HCT116 (cell line): Measurements from ENCODE around the gene SYCP2. TPM values are rescaled to one million over a fixed set of nuclear protein-coding genes. Genes with fewer than 3 reads are reported as not detected.

Source experiments
- ATAC-seq: fragments of 200-7000 bp; cut with Tn5 transposase; 2 replicates; pipeline ENCODE4 v1.9.1; 2020; ENCODE audit warnings: mild to moderate bottlenecking, moderate library complexity
- BruUV-seq: library from RNA; stranded (reverse); fragments of 400-500 nt; replicated peaks from 2 replicates; lab custom pipeline; 2021; lab: Mats Ljungman, UMichigan
- CTCF ChIA-PET: fragments of 300-600 bp; sonication (Branson Sonifier 250); formaldehyde crosslinking; loops from one replicate; lab custom pipeline; 2021; ENCODE audit warnings: antibody characterized with exemption; lab: Charles Lee
- POLR2A ChIA-PET: fragments of 300-600, 350-600 bp; sonication (Branson Sonifier 250); formaldehyde crosslinking; loops from one replicate; lab custom pipeline; 2021; ENCODE audit warnings: antibody characterized with exemption; lab: Charles Lee
- RAD21 ChIA-PET, 2 experiments: fragments of 300-600 bp; sonication (Branson Sonifier 250); formaldehyde crosslinking; loops; one replicate each; lab custom pipeline; 2023; ENCODE audit warnings: low total read pairs in 2 of 2; ENCODE audit not compliant: uncharacterized antibody in 2 of 2, unreplicated experiment in 2 of 2, low non-redundant PET in 1 of 2; lab: Charles Lee
- DNase-seq: peaks from one replicate; pipeline ENCODE4 v3.0.0-alpha.2; 2010; ENCODE audit warnings: low read depth, low spot score
- H2AFZ ChIP-seq: fragments of 200-600 bp; shearing (Covaris generic), sonication (generic); 2 replicates; pipeline ENCODE4 v1.6.1; 2017; ENCODE audit warnings: low read depth, mixed run types, mixed read lengths, antibody characterized with exemption, low read length; ENCODE audit not compliant: poor library complexity, severe bottlenecking
- H3K27ac ChIP-seq: 2 replicates; pipeline ENCODE4 v1.5.1; 2012; ENCODE audit warnings: low read depth, low read length
- H3K27me3 ChIP-seq: fragments of 200-600 bp; sonication (generic); 2 replicates; pipeline ENCODE4 v1.6.1; 2016; ENCODE audit warnings: mixed run types, low read length, mixed read lengths; ENCODE audit not compliant: insufficient read depth
- H3K36me3 ChIP-seq, 2 experiments: fragments of 200-500 bp in 1 of 2; fragments of 200-600 bp in 1 of 2; sonication (Bioruptor generic) in 1 of 2; sonication (generic) in 1 of 2; 2 replicates each; pipeline versions ENCODE4 v1.5.1 to v1.6.1; 2014 to 2016; ENCODE audit warnings: low read length in 2 of 2, inconsistent platforms in 1 of 2, mixed read lengths in 1 of 2, mixed run types in 1 of 2; ENCODE audit not compliant: insufficient read depth in 2 of 2, control insufficient read depth in 1 of 2
- H3K4me1 ChIP-seq, 2 experiments: fragments of 200-600 bp in 1 of 2; sonication (generic) in 1 of 2; 2 replicates each; pipeline versions ENCODE4 v1.5.1 to v1.6.1; 2012 to 2017; ENCODE audit warnings: low read length in 2 of 2, inconsistent platforms in 1 of 2, mild to moderate bottlenecking in 1 of 2, mixed read lengths in 1 of 2, mixed run types in 1 of 2, moderate library complexity in 1 of 2; ENCODE audit not compliant: insufficient read depth in 2 of 2, control insufficient read depth in 1 of 2
- H3K4me2 ChIP-seq: fragments of 200-600 bp; sonication (generic); 2 replicates; pipeline ENCODE4 v1.6.1; 2017; ENCODE audit warnings: mixed run types, low read length, mixed read lengths
- H3K4me3 ChIP-seq, 2 experiments: fragments of 200-600 bp in 1 of 2; sonication (generic) in 1 of 2; replicated peaks in 1 of 2; 2 replicates each; pipeline ENCODE4 v1.5.1; 2011 to 2016; ENCODE audit warnings: low read length in 2 of 2, control low read depth in 1 of 2, low read depth in 1 of 2, mild to moderate bottlenecking in 1 of 2, mixed read lengths in 1 of 2, mixed run types in 1 of 2
- H3K79me2 ChIP-seq: fragments of 200-600 bp; sonication (generic); 2 replicates; pipeline ENCODE4 v1.6.1; 2017; ENCODE audit warnings: mild to moderate bottlenecking, mixed run types, low read length, moderate library complexity, mixed read lengths; ENCODE audit not compliant: insufficient read depth
- H3K9ac ChIP-seq: fragments of 200-600 bp; sonication (generic); 2 replicates; pipeline ENCODE4 v1.6.1; 2016; ENCODE audit warnings: low read length, mixed read lengths
- H3K9me2 ChIP-seq: fragments of 200-600 bp; sonication (generic), shearing (Covaris generic); 2 replicates; pipeline ENCODE4 v1.6.1; 2017; ENCODE audit warnings: mixed run types, mild to moderate bottlenecking, moderate library complexity; ENCODE audit not compliant: insufficient read depth
- H3K9me3 ChIP-seq, 2 experiments: fragments of 200-500 bp in 1 of 2; fragments of 200-600 bp in 1 of 2; sonication (Bioruptor generic) in 1 of 2; sonication (generic) in 1 of 2; 2 replicates each; pipeline ENCODE4 v1.6.1; 2014 to 2017; ENCODE audit warnings: low read length in 2 of 2, mixed read lengths in 2 of 2, inconsistent platforms in 1 of 2, low read depth in 1 of 2, mild to moderate bottlenecking in 1 of 2, mixed run types in 1 of 2, moderate library complexity in 1 of 2; ENCODE audit not compliant: control insufficient read depth in 1 of 2, insufficient read depth in 1 of 2
- H4K20me1 ChIP-seq: fragments of 200-600 bp; sonication (generic), shearing (Covaris generic); 2 replicates; pipeline ENCODE4 v1.6.1; 2017; ENCODE audit warnings: mixed run types, mild to moderate bottlenecking, moderate library complexity; ENCODE audit not compliant: insufficient read depth
- CBX3 ChIP-seq: IDR thresholded peaks from 2 replicates; pipeline ENCODE4 v1.6.1; 2012; ENCODE audit warnings: low read depth
- CEBPB ChIP-seq: IDR thresholded peaks from 2 replicates; pipeline ENCODE4 v1.6.1; 2012; ENCODE audit warnings: low read depth
- EGR1 ChIP-seq: IDR thresholded peaks from 2 replicates; pipeline ENCODE4 v1.6.1; 2012; ENCODE audit warnings: low read depth
- ELF1 ChIP-seq: IDR thresholded peaks from 2 replicates; pipeline ENCODE4 v1.6.1; 2012; ENCODE audit warnings: low read depth, borderline replicate concordance
- EZH2 ChIP-seq: fragments of 200-600 bp; sonication (generic); IDR thresholded peaks from 2 replicates; pipeline ENCODE4 v1.6.1; 2017; ENCODE audit warnings: antibody characterized with exemption, mixed run types
- EZH2phosphoT487 ChIP-seq: fragments of 200-600 bp; IDR thresholded peaks from 2 replicates; pipeline ENCODE4 v1.6.1; 2018; ENCODE audit warnings: antibody characterized with exemption, borderline replicate concordance
- JUND ChIP-seq: IDR thresholded peaks from 2 replicates; pipeline ENCODE4 v1.6.1; 2012
- POLR2A ChIP-seq: IDR thresholded peaks from 2 replicates; pipeline ENCODE4 v1.7.0; 2011; ENCODE audit warnings: borderline replicate concordance; ENCODE audit not compliant: insufficient read depth, insufficient read length; ENCODE audit errors: extremely low read depth
- RAD21 ChIP-seq: IDR thresholded peaks from 2 replicates; pipeline ENCODE4 v1.6.1; 2012; ENCODE audit warnings: low read depth, mild to moderate bottlenecking
- REST ChIP-seq: IDR thresholded peaks from 2 replicates; pipeline ENCODE4 v1.6.1; 2012; ENCODE audit warnings: low read depth
- SIN3A ChIP-seq: IDR thresholded peaks from 2 replicates; pipeline ENCODE4 v1.6.1; 2012; ENCODE audit warnings: low read depth
- SP1 ChIP-seq: IDR thresholded peaks from 2 replicates; pipeline ENCODE4 v1.6.1; 2012; ENCODE audit warnings: low read depth
- SRF ChIP-seq: IDR thresholded peaks from 2 replicates; pipeline ENCODE4 v1.6.1; 2012; ENCODE audit warnings: low read depth
- TCF7L2 ChIP-seq: IDR thresholded peaks from 2 replicates; pipeline ENCODE4 v1.7.0; 2011; ENCODE audit warnings: borderline replicate concordance, inconsistent platforms; ENCODE audit not compliant: insufficient read depth, insufficient read length; ENCODE audit errors: extremely low read depth
- YY1 ChIP-seq: IDR thresholded peaks from 2 replicates; pipeline ENCODE4 v1.6.1; 2011; ENCODE audit warnings: low read length, low read depth, moderate library complexity, mild to moderate bottlenecking; ENCODE audit not compliant: insufficient replicate concordance; ENCODE audit errors: extremely low read depth
- ZBTB33 ChIP-seq: IDR thresholded peaks from 2 replicates; pipeline ENCODE4 v1.6.1; 2011; ENCODE audit warnings: mild to moderate bottlenecking, low read length, moderate library complexity; ENCODE audit not compliant: insufficient replicate concordance; ENCODE audit errors: extremely low read depth
- ZNF274 ChIP-seq: fragments of 200-500 bp; sonication (Bioruptor generic); IDR thresholded peaks from 2 replicates; pipeline ENCODE4 v1.6.1; 2014; ENCODE audit warnings: mild to moderate bottlenecking, low read depth, low read length, inconsistent platforms
- intact Hi-C: fragments of 100-400 bp; cut with micrococcal nuclease; formaldehyde crosslinking; loops from 2 replicates; pipeline ENCODE4 v1.10.0; 2022
- total RNA-seq: library from RNA; stranded (reverse); gene quantifications from one replicate; pipeline ENCODE4 v1.2.1, GENCODE V29; 2021; ENCODE audit not compliant: unreplicated experiment

The SYCP2 gene
- total RNA-seq, 1 experiment from 2014 or later = 0.59 TPM

DNA sequence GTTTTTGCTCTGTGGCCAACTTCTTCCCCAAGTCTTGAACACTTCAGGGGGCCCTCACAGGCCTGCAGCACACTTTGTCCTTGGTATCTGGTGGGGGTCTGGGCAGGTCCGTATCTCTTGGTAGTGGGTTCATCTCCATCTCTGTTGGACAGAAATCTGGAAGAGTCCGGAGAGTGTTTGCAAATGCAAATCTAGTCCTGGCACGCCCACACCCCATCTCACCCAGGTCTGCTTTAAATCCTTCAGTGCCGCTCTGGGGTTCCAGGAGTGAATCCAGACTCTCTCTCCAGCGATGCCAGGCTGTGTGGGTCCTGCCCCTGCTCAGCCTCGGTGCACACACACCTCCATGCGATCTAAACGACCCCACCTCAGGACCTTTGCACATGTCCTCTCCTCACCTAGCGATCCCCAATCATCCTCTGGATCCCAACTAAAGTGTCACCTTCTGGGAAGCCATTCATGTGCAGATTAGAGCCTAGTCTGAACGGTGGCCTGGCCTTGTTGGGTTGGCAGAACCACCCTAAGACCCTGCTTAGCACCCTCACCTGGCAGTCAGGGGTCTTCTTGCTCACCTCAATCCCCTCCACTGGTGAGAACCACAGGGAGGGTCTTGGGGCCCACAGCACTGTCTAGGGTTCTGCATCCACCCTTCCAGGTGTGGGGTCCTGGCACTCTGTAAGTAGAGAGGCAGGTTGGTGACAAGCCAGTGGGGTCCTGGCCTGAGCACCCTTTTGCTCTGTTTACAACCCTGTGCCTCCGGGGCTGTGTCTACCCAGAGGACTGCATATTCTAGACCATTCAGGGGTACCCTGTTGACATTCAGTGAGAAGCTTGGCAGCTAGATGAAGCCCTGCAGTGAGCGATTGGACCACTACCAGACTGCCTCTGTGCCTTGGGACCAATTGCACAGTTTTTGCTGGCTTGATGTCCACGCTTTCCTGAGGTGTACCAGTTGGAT, 100.8 kb downstream of the SYCP2 start:
- Histone ChIP-seq H3K27me3 (peaks cover 36% of the 10 kb centered on the region), H3K4me1 (no peaks in the 10 kb centered on the region; a peak in 1 of 4 replicates), H3K27ac (no peak overlapping the region), H3K4me3 (no peak overlapping the region), H3K36me3 (no peaks in the 10 kb centered on the region), H2AFZ (no peak overlapping the region), H3K9me2 (no peaks in the 10 kb centered on the region), H3K4me2 (no peak overlapping the region), H3K79me2 (no peaks in the 10 kb centered on the region), H3K9ac (no peak overlapping the region), H4K20me1 (no peaks in the 10 kb centered on the region), H3K9me3 (no peaks in the 10 kb centered on the region)
- CTCF ChIA-PET = no interaction called here
- RAD21 ChIA-PET = no interaction called here
- ATAC-seq (no peak), DNase-seq (no peak)
- POLR2A ChIA-PET = no interaction called here
- no peak for TF ChIP-seq ELF1
- TF ChIP-seq EZH2phosphoT487 = no peak
- TF ChIP-seq ZNF274 = no peak
- no peak for TF ChIP-seq EGR1
- TF ChIP-seq SIN3A = no peak
- TF ChIP-seq REST = no peak
- no peak for TF ChIP-seq JUND
- no peak for TF ChIP-seq TCF7L2
- TF ChIP-seq ZBTB33 = no peak
- no peak for TF ChIP-seq SP1
- TF ChIP-seq YY1 = no peak
- TF ChIP-seq SRF = no peak
- no peak for TF ChIP-seq EZH2
- TF ChIP-seq RAD21 = no peak
- no peak for TF ChIP-seq CEBPB
- no peak for TF ChIP-seq POLR2A
- TF ChIP-seq CBX3 = no peak
- no TSS peak for BruUV-seq
- intact Hi-C loops = no loop called here
